SK-N-SH (cell line): Measurements from ENCODE around the gene WWTR1. TPM values are rescaled to one million over a fixed set of nuclear protein-coding genes. Genes with fewer than 3 reads are reported as not detected.

ENCODE experiments used
- CTCF ChIA-PET: fragments of 300-600, 350-600 bp; formaldehyde crosslinking; extraction: SDS; loops from one replicate; lab custom pipeline; 2021; lab: Yijun Ruan, JAX
- POLR2A ChIA-PET: fragments of 350-600 bp; sonication (Branson Sonifier 250); formaldehyde crosslinking; extraction: SDS; loops from one replicate; lab custom pipeline; 2020; ENCODE audit warnings: antibody characterized with exemption, inconsistent platforms; lab: Yijun Ruan, JAX
- DNase-seq: peaks from one replicate; pipeline ENCODE4 v3.0.0; 2012
- H2AFZ ChIP-seq: fragments of 200-600 bp; sonication (generic); 2 replicates; pipeline ENCODE4 v1.8.1; 2016; ENCODE audit warnings: antibody characterized with exemption, mild to moderate bottlenecking, low read depth
- H3F3A ChIP-seq: fragments of 200-600 bp; sonication (generic); replicated peaks from 2 replicates; pipeline ENCODE3; 2016; ENCODE audit warnings: antibody characterized with exemption, mild to moderate bottlenecking; ENCODE audit not compliant: insufficient read depth
- H3K27ac ChIP-seq, 2 experiments: fragments of 200-500 bp in 1 of 2; fragments of 200-600 bp in 1 of 2; sonication (Bioruptor generic) in 1 of 2; sonication (generic), shearing (Covaris generic) in 1 of 2; 2 replicates each; pipeline versions ENCODE4 v1.5.1 to v1.6.1; 2014 to 2016; ENCODE audit warnings: low read depth in 2 of 2, inconsistent platforms in 1 of 2, low read length in 1 of 2, mild to moderate bottlenecking in 1 of 2, mixed read lengths in 1 of 2
- H3K27me3 ChIP-seq: fragments of 200-600 bp; sonication (generic), shearing (Covaris generic); 2 replicates; pipeline ENCODE4 v1.6.1; 2016; ENCODE audit warnings: mixed run types; ENCODE audit not compliant: insufficient read depth
- H3K36me3 ChIP-seq, 2 experiments: fragments of 200-500 bp in 1 of 2; fragments of 200-600 bp in 1 of 2; sonication (Bioruptor generic) in 1 of 2; sonication (generic) in 1 of 2; replicated peaks in 1 of 2; 2 replicates each; pipeline versions ENCODE3 to v1.5.1; 2014 to 2016; ENCODE audit warnings: low read length in 1 of 2, mild to moderate bottlenecking in 1 of 2; ENCODE audit not compliant: insufficient read depth in 2 of 2, control insufficient read depth in 1 of 2
- H3K4me1 ChIP-seq, 2 experiments: fragments of 200-500 bp in 1 of 2; fragments of 200-600 bp in 1 of 2; sonication (Bioruptor generic) in 1 of 2; sonication (generic), shearing (Covaris generic) in 1 of 2; 2 replicates each; pipeline versions ENCODE4 v1.5.1 to v1.6.1; 2014 to 2016; ENCODE audit warnings: low read depth in 1 of 2, low read length in 1 of 2, mixed run types in 1 of 2; ENCODE audit not compliant: insufficient read depth in 2 of 2, control insufficient read depth in 1 of 2
- H3K4me2 ChIP-seq: fragments of 200-600 bp; sonication (generic), shearing (Covaris generic); 2 replicates; pipeline ENCODE4 v1.6.1; 2017; ENCODE audit warnings: mixed run types
- H3K4me3 ChIP-seq, 2 experiments: fragments of 200-500 bp in 1 of 2; fragments of 200-600 bp in 1 of 2; sonication (Bioruptor generic) in 1 of 2; sonication (generic), shearing (Covaris generic) in 1 of 2; 2 replicates each; pipeline versions ENCODE4 v1.5.1 to v1.8.1; 2014 to 2016; ENCODE audit warnings: low read depth in 2 of 2, inconsistent platforms in 1 of 2, low read length in 1 of 2, mild to moderate bottlenecking in 1 of 2, mixed read lengths in 1 of 2, moderate library complexity in 1 of 2
- H3K79me2 ChIP-seq: fragments of 200-600 bp; sonication (generic); 2 replicates; pipeline ENCODE4 v1.8.1; 2017; ENCODE audit warnings: mild to moderate bottlenecking; ENCODE audit not compliant: insufficient read depth
- H3K9ac ChIP-seq: fragments of 200-600 bp; sonication (generic); 2 replicates; pipeline ENCODE4 v1.6.1; 2017; ENCODE audit warnings: mixed run types
- H3K9me2 ChIP-seq: fragments of 200-600 bp; sonication (generic); 2 replicates; pipeline ENCODE4 v1.6.1; 2017; ENCODE audit warnings: mixed run types
- H3K9me3 ChIP-seq: fragments of 200-600 bp; sonication (generic); 2 replicates; pipeline ENCODE4 v1.6.1; 2017; ENCODE audit warnings: mixed run types, mild to moderate bottlenecking, moderate library complexity
- H4K20me1 ChIP-seq: fragments of 200-600 bp; sonication (generic); 2 replicates; pipeline ENCODE4 v1.6.1; 2017; ENCODE audit warnings: mild to moderate bottlenecking, mixed run types; ENCODE audit not compliant: insufficient read depth
- CHD2 ChIP-seq: fragments of 150-350 bp; IDR thresholded peaks from 2 replicates; pipeline ENCODE4 v1.6.1; 2018; ENCODE audit warnings: low read length; ENCODE audit not compliant: partially characterized antibody
- EZH2phosphoT487 ChIP-seq: fragments of 200-600 bp; sonication (generic); IDR thresholded peaks from 2 replicates; pipeline ENCODE4 v1.6.1; 2017; ENCODE audit warnings: low read depth, mixed run types, mild to moderate bottlenecking, antibody characterized with exemption, moderate library complexity, borderline replicate concordance
- GATA2 ChIP-seq: sonication (generic); formaldehyde crosslinking; IDR thresholded peaks from 2 replicates; pipeline ENCODE4 v1.5.0; 2020; ENCODE audit warnings: mild to moderate bottlenecking, missing genetic modification reagents
- NFIC ChIP-seq: IDR thresholded peaks from 2 replicates; pipeline ENCODE4 v1.4.0; 2012; ENCODE audit warnings: borderline replicate concordance
- NRF1 ChIP-seq: IDR thresholded peaks from 2 replicates; pipeline ENCODE4 v1.6.1; 2012; ENCODE audit warnings: low read depth, mild to moderate bottlenecking, low read length
- POLR2AphosphoS5 ChIP-seq: IDR thresholded peaks from 2 replicates; pipeline ENCODE4 v1.6.1; 2012; ENCODE audit warnings: low read depth, low read length
- RAD21 ChIP-seq: IDR thresholded peaks from 2 replicates; pipeline ENCODE4 v1.6.1; 2012; ENCODE audit warnings: mild to moderate bottlenecking, low read length
- RCOR1 ChIP-seq: fragments of 150-350 bp; IDR thresholded peaks from 2 replicates; pipeline ENCODE4 v1.6.1; 2017; ENCODE audit warnings: antibody characterized with exemption, low read length
- SIN3A ChIP-seq: IDR thresholded peaks from 2 replicates; pipeline ENCODE4 v1.6.1; 2012; ENCODE audit warnings: low read depth, mild to moderate bottlenecking, low read length, moderate library complexity, borderline replicate concordance
- TCF12 ChIP-seq: IDR thresholded peaks from 2 replicates; pipeline ENCODE4 v1.4.0; 2012
- YY1 ChIP-seq: IDR thresholded peaks from 2 replicates; pipeline ENCODE4 v1.4.0; 2012; ENCODE audit warnings: low read depth, mild to moderate bottlenecking
- WGBS: methylation state at CpG from one replicate; pipeline ENCODE4 v1.1.6; 2017; ENCODE audit warnings: low lambda C conversion rate; 5-methylcytosine and 5-hydroxymethylcytosine counted together
- polyA plus RNA-seq, 3 experiments: library from polyadenylated mRNA; depleted of rRNA; stranded (reverse); fragments of >200 nt; gene quantifications; 2 replicates each; pipeline ENCODE4 v1.2.3, GENCODE V29; 2012
- TF ChIP-seq, protein P1 (sequence below): IDR thresholded peaks from 2 replicates; pipeline ENCODE4 v1.6.1; 2012; ENCODE audit warnings: mild to moderate bottlenecking, low read depth, low read length, moderate library complexity
- TF ChIP-seq, protein P2 (sequence below): IDR thresholded peaks from 2 replicates; pipeline ENCODE4 v1.4.0; 2012; ENCODE audit warnings: low read depth, borderline replicate concordance
- TF ChIP-seq, protein P3 (sequence below): fragments of 200-600 bp; sonication (generic); IDR thresholded peaks from 2 replicates; pipeline ENCODE4 v1.6.1; 2017; ENCODE audit warnings: antibody characterized with exemption, mild to moderate bottlenecking, moderate library complexity
- TF ChIP-seq, protein P4 (sequence below): fragments of 150-350 bp; IDR thresholded peaks from 2 replicates; pipeline ENCODE4 v1.6.1; 2017; ENCODE audit warnings: antibody characterized with exemption, low read length, low read depth, borderline replicate concordance
- TF ChIP-seq, protein P5 (sequence below): IDR thresholded peaks from 2 replicates; pipeline ENCODE4 v1.4.0; 2012; ENCODE audit warnings: low read depth

Gene WWTR1
- polyA plus RNA-seq, 1 of the 3 experiments (the other 2 are of a cell fraction) = 60.6 TPM

DNA sequence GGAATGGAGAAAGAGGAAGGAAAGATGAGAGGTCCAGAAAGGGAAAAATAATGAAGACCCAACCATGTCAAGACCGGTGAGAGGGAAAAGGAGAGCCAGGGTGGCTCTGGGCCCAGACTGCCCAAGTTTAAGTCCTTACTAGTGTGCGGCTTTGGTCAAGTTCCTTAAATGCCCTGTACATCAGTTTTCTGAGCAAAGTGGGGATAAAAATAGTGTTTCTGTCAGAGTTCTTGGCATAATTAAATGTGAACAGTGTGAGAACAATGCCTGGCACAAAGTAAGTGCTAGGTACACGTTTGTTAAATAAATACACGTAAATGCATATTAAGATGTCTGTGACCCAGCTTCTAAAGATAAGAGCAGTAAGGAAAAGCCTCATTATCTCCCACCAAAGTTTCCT lies 23.8 kb downstream of the WWTR1 start:
- POLR2A ChIA-PET = no interaction called here
- H3K9me3 ChIP-seq = no peaks in the 10 kb centered on the region
- peaks cover 0 to 15% of the 10 kb centered on the region in 2 experiments for H3K36me3 ChIP-seq
- WGBS = 89% methylated on average over 4 of the region's 4 CpGs
- no peak overlapping the region for H3K4me2 ChIP-seq
- DNase-seq = no peak
- peaks cover 98% of the 10 kb centered on the region for H3K79me2 ChIP-seq
- peaks cover 11% of the 10 kb centered on the region for H3F3A ChIP-seq
- no peaks in the 10 kb centered on the region for H3K9me2 ChIP-seq
- CTCF ChIA-PET = no interaction called here
- H3K27me3 ChIP-seq = no peaks in the 10 kb centered on the region
- no peak overlapping the region for H3K9ac ChIP-seq
- H2AFZ ChIP-seq = no peak overlapping the region
- peaks cover 0 to 20% of the 10 kb centered on the region in 2 experiments; a peak in 1 of 4 replicates for H3K4me1 ChIP-seq
- no peak overlapping the region for H3K27ac ChIP-seq
- TF ChIP-seq EZH2phosphoT487 (no peak), NRF1 (no peak), GATA2 (CRISPR knock-in tag) (no peak), TCF12 (no peak), POLR2AphosphoS5 (no peak), CHD2 (no peak), SIN3A (no peak), RCOR1 (no peak)
- no peak overlapping the region for H3K4me3 ChIP-seq
- H4K20me1 ChIP-seq = peaks cover 19% of the 10 kb centered on the region; the same call in 1 of the 2 replicates

DNA sequence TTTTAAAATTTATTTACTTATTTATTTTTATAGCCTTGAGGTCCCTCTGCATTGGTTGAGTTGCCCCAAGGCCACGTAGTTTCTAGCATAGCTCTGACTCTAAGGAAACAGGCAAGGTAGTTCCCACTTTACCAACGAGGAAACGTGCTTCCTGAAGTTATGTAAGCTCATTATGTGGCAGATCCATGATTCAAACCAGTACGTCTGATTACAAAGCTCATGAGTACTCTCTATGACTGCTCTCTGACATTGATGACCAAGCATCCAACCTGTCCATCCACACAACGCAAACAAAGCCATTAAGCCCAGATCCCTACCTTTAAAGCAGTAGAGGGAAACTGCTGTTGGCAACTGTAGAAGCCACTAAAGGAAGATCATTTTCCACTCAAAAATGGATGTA lies 25.6 kb downstream of the WWTR1 start:
- H3K4me3 ChIP-seq = no peak overlapping the region
- H3K27me3 ChIP-seq = no peaks in the 10 kb centered on the region
- no peaks in the 10 kb centered on the region for H3K9me3 ChIP-seq
- H2AFZ ChIP-seq = no peak overlapping the region
- no peak for DNase-seq
- H3K4me2 ChIP-seq = no peak overlapping the region
- POLR2A ChIA-PET = no interaction called here
- peaks cover 11% of the 10 kb centered on the region; the same call in 1 of the 2 replicates for H4K20me1 ChIP-seq
- H3K9ac ChIP-seq = no peak overlapping the region
- whole genome bisulfite sequencing = 95% methylated on average over 5 of the region's 5 CpGs
- H3K27ac ChIP-seq = no peak overlapping the region
- H3K4me1 ChIP-seq = peaks cover 0 to 7% of the 10 kb centered on the region in 2 experiments; a peak in 1 of 4 replicates
- peaks cover 4% of the 10 kb centered on the region for H3F3A ChIP-seq
- H3K79me2 ChIP-seq = peaks cover 96% of the 10 kb centered on the region
- CTCF ChIA-PET = interaction anchor here (1.7 kb wide), 1 partner anchor 23 kb away, joined by 4 read pairs; no protein-coding TSS in a partner anchor
- peaks cover 0 to 15% of the 10 kb centered on the region in 2 experiments for H3K36me3 ChIP-seq
- no peak for TF ChIP-seq RAD21
- TF ChIP-seq, protein P1, sequence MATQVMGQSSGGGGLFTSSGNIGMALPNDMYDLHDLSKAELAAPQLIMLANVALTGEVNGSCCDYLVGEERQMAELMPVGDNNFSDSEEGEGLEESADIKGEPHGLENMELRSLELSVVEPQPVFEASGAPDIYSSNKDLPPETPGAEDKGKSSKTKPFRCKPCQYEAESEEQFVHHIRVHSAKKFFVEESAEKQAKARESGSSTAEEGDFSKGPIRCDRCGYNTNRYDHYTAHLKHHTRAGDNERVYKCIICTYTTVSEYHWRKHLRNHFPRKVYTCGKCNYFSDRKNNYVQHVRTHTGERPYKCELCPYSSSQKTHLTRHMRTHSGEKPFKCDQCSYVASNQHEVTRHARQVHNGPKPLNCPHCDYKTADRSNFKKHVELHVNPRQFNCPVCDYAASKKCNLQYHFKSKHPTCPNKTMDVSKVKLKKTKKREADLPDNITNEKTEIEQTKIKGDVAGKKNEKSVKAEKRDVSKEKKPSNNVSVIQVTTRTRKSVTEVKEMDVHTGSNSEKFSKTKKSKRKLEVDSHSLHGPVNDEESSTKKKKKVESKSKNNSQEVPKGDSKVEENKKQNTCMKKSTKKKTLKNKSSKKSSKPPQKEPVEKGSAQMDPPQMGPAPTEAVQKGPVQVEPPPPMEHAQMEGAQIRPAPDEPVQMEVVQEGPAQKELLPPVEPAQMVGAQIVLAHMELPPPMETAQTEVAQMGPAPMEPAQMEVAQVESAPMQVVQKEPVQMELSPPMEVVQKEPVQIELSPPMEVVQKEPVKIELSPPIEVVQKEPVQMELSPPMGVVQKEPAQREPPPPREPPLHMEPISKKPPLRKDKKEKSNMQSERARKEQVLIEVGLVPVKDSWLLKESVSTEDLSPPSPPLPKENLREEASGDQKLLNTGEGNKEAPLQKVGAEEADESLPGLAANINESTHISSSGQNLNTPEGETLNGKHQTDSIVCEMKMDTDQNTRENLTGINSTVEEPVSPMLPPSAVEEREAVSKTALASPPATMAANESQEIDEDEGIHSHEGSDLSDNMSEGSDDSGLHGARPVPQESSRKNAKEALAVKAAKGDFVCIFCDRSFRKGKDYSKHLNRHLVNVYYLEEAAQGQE = no peak
- TF ChIP-seq YY1 = no peak
- TF ChIP-seq, protein P2, sequence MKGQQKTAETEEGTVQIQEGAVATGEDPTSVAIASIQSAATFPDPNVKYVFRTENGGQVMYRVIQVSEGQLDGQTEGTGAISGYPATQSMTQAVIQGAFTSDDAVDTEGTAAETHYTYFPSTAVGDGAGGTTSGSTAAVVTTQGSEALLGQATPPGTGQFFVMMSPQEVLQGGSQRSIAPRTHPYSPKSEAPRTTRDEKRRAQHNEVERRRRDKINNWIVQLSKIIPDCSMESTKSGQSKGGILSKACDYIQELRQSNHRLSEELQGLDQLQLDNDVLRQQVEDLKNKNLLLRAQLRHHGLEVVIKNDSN = no peak
- TF ChIP-seq, protein P3, sequence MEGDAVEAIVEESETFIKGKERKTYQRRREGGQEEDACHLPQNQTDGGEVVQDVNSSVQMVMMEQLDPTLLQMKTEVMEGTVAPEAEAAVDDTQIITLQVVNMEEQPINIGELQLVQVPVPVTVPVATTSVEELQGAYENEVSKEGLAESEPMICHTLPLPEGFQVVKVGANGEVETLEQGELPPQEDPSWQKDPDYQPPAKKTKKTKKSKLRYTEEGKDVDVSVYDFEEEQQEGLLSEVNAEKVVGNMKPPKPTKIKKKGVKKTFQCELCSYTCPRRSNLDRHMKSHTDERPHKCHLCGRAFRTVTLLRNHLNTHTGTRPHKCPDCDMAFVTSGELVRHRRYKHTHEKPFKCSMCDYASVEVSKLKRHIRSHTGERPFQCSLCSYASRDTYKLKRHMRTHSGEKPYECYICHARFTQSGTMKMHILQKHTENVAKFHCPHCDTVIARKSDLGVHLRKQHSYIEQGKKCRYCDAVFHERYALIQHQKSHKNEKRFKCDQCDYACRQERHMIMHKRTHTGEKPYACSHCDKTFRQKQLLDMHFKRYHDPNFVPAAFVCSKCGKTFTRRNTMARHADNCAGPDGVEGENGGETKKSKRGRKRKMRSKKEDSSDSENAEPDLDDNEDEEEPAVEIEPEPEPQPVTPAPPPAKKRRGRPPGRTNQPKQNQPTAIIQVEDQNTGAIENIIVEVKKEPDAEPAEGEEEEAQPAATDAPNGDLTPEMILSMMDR = no peak
- no peak for TF ChIP-seq NFIC
- TF ChIP-seq, protein P4, sequence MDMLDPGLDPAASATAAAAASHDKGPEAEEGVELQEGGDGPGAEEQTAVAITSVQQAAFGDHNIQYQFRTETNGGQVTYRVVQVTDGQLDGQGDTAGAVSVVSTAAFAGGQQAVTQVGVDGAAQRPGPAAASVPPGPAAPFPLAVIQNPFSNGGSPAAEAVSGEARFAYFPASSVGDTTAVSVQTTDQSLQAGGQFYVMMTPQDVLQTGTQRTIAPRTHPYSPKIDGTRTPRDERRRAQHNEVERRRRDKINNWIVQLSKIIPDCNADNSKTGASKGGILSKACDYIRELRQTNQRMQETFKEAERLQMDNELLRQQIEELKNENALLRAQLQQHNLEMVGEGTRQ = no peak
- TF ChIP-seq, protein P5, sequence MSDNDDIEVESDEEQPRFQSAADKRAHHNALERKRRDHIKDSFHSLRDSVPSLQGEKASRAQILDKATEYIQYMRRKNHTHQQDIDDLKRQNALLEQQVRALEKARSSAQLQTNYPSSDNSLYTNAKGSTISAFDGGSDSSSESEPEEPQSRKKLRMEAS = no peak
- TF ChIP-seq NRF1 = no peak
- no peaks in the 10 kb centered on the region for H3K9me2 ChIP-seq
